ENCODE results near the gene FGFR4. TPM values are rescaled to one million over a fixed set of nuclear protein-coding genes. Genes with fewer than 3 reads are reported as not detected.
A peak's percentile ranks its signal among the peaks of the same experiment; 100 is the strongest.

Gene FGFR4
- total RNA-seq, 2 experiments from 2014 or later = 0.64 to 1.8 TPM

DNA sequence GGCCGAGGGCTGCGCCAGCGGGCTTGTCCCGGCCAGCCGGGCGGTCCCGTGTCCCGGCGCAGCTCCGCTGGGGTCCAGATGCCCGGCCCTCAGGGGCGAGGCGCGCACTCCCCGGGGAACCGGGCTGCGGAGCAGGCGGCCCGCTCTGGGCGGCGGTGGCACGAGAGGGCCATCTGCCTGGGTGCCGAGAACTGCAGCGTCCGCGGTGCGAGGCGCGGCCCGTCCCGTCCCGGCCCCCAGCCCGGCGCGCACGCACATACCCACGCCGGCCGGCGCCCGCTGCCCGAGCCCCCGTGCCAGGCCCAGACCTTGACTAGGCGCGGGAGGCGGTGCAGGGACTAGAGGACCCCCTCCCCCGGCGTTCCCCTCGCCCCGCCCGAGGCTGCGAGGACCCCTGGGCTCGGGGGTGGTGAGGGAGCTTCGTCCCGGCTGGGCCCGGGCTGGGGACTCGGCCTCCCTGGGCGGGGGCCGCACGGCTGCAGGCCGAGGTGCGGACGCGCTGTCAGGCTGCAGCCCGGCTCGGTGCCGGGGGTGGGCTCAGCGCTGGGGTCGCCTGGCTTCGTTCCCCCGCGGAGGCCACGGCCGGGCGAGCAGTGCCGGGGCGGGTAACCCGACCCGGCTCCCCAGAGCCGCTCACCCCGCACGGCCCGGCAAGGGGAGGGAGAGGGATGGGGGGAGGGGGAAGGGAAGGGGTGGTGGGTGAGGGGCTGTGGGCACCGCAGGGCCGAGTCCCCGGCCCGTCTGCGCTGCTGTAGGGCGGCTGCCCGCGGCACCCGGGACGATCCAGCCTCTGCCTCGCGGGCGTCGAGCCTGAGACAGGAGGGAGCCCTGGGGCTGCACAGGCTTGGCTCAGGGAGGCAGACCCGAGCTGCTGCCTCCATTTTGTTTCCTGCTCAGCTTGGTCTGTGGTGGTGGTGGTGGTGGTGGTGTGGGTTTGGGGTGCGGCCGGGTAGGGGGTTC is 45.7 kb downstream of the FGFR4 start:
- POLR2A ChIA-PET = interaction anchor here (0.6 kb wide), 1 partner anchor 270 kb away, joined by 3 read pairs; no protein-coding TSS in a partner anchor
- Mint-ChIP-seq H3K4me1 (peaks cover 56% of the 10 kb centered on the region), H3K4me3 (no peak overlapping the region), H3K36me3 (ENCODE audit: low read depth) (peaks cover 26% of the 10 kb centered on the region), H3K27me3 (no peaks in the 10 kb centered on the region), H3K9me3 (peaks cover 2% of the 10 kb centered on the region), H3K27ac (peak overlapping the region; percentile 63)
- DNase-seq = peak; percentile 45
- CTCF ChIA-PET = interaction anchor here (1.4 to 2.4 kb wide), 2 partner anchors 18 to 171 kb away, joined by 3 to 11 read pairs; partner anchors contain the start of genes PRELID1 and RAB24

- peak within 1 kb of the TSS; percentile 87 for H3K4me3 Mint-ChIP-seq
- H3K27ac Mint-ChIP-seq = peak within 1 kb of the TSS; percentile 94
- H3K4me1 Mint-ChIP-seq = peaks cover 58% of the 10 kb centered on the region
- peak; percentile 89 for DNase-seq
- CTCF ChIA-PET = interaction anchor here (1.4 to 2.4 kb wide), 2 partner anchors 19 to 170 kb away, joined by 3 to 11 read pairs; partner anchors contain the start of genes PRELID1 and RAB24
- H3K9me3 Mint-ChIP-seq = peaks cover 2% of the 10 kb centered on the region
- H3K36me3 Mint-ChIP-seq (ENCODE audit: low read depth) = peaks cover 32% of the 10 kb centered on the region
- no peaks in the 10 kb centered on the region for H3K27me3 Mint-ChIP-seq
- POLR2A ChIA-PET = interaction anchor here (0.6 kb wide), 1 partner anchor 269 kb away, joined by 3 read pairs; no protein-coding TSS in a partner anchor
Observed at GRCh38 chr5:177133096-177133852, 46.6 kb downstream of the FGFR4 start, which contains the start of gene NSD1. Gene NSD1 (plus strand): TSS chr5:177133773. CDS start chr5:177135104, 1,331 bp downstream.

- peaks cover 50% of the 10 kb centered on the region for H3K4me1 Mint-ChIP-seq
- peak overlapping the region; percentile 87 for H3K4me3 Mint-ChIP-seq
- H3K9me3 Mint-ChIP-seq = no peaks in the 10 kb centered on the region
Observed at GRCh38 chr5:177133853-177134696, 47.4 kb downstream of the FGFR4 start.

GRCh38 chr5:177134697-177135225 is 48.0 kb downstream of the FGFR4 start:
- ChIA-PET CTCF (interaction anchor here (1.0 to 2.4 kb wide), 2 partner anchors 20 to 21 kb away, joined by 3 to 11 read pairs; no protein-coding TSS in a partner anchor), POLR2A (no interaction called here)
- Mint-ChIP-seq H3K4me1 (peaks cover 49% of the 10 kb centered on the region), H3K4me3 (peak overlapping the region; percentile 87), H3K27me3 (no peaks in the 10 kb centered on the region), H3K27ac (peak overlapping the region; percentile 94), H3K36me3 (ENCODE audit: low read depth) (peaks cover 36% of the 10 kb centered on the region), H3K9me3 (no peaks in the 10 kb centered on the region)
- no peak for DNase-seq

More at GRCh38 chr5:177133853-177134696, 47.4 kb downstream of the FGFR4 start:
- peak; percentile 37 for DNase-seq
- ChIA-PET CTCF (interaction anchor here (1.4 to 2.4 kb wide), 2 partner anchors 20 to 170 kb away, joined by 3 to 11 read pairs; partner anchors contain the start of genes PRELID1 and RAB24), POLR2A (no interaction called here)
- peak overlapping the region; percentile 94 for H3K27ac Mint-ChIP-seq
- H3K27me3 Mint-ChIP-seq = no peaks in the 10 kb centered on the region
- peaks cover 32% of the 10 kb centered on the region for H3K36me3 Mint-ChIP-seq (ENCODE audit: low read depth)

- CTCF ChIA-PET = interaction anchor here (0.6 to 1.5 kb wide), 2 partner anchors 27 to 187 kb away, joined by 3 to 5 read pairs; no protein-coding TSS in a partner anchor
- peaks cover 61% of the 10 kb centered on the region for H3K36me3 Mint-ChIP-seq (ENCODE audit: low read depth)
- H3K27ac Mint-ChIP-seq = peak overlapping the region; percentile 22
Observed at GRCh38 chr5:177140312-177140711, 53.6 kb downstream of the FGFR4 start.

GRCh38 chr5:177141496-177141895 is 54.8 kb downstream of the FGFR4 start:
- Mint-ChIP-seq H3K36me3 (ENCODE audit: low read depth) (peaks cover 55% of the 10 kb centered on the region), H3K4me1 (peaks cover 41% of the 10 kb centered on the region), H3K27ac (no peak overlapping the region), H3K4me3 (no peak overlapping the region), H3K9me3 (no peaks in the 10 kb centered on the region), H3K27me3 (no peaks in the 10 kb centered on the region)
- no peak for DNase-seq
- ChIA-PET CTCF (interaction anchor here (1.5 kb wide), 1 partner anchor 28 kb away, joined by 5 read pairs; no protein-coding TSS in a partner anchor), POLR2A (no interaction called here)

More at GRCh38 chr5:177140312-177140711, 53.6 kb downstream of the FGFR4 start:
- H3K4me1 Mint-ChIP-seq = peaks cover 52% of the 10 kb centered on the region
- DNase-seq = no peak
- POLR2A ChIA-PET = no interaction called here
- no peaks in the 10 kb centered on the region for H3K27me3 Mint-ChIP-seq
- H3K4me3 Mint-ChIP-seq = no peak overlapping the region
- no peaks in the 10 kb centered on the region for H3K9me3 Mint-ChIP-seq

DNA sequence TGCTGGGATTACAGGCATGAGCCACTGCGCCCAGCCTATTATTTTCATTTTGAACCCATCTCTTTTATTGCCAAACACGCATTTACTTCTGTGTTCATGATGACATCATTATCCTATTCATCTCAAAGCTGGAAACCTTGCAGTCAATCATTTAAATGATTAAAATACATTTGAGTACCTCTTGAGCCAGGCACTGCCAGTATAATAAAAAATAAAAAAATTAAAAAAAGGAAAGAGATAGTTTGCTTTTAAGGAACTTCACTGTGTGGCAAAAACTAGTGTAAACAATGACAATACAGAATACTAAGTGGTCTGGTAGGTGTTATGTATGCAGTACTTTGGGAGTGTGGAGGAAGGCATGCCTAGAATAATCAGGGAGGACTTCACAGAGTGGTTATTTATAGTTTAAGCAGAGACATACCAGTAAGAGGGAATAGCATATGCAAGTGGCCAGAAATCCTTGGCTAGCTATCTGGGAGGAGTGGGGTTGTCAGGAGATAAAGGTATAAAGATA is 55.4 kb downstream of the FGFR4 start:
- CTCF ChIA-PET = no interaction called here
- DNase-seq = no peak
- H3K9me3 Mint-ChIP-seq = no peaks in the 10 kb centered on the region
- no peaks in the 10 kb centered on the region for H3K27me3 Mint-ChIP-seq
- POLR2A ChIA-PET = no interaction called here
- H3K27ac Mint-ChIP-seq = no peak overlapping the region
- no peak overlapping the region for H3K4me3 Mint-ChIP-seq
- H3K36me3 Mint-ChIP-seq (ENCODE audit: low read depth) = peaks cover 55% of the 10 kb centered on the region
- H3K4me1 Mint-ChIP-seq = peaks cover 35% of the 10 kb centered on the region

- ChIA-PET POLR2A (no interaction called here), CTCF (interaction anchor here (0.6 kb wide), 2 partner anchors 48 to 165 kb away, joined by 3 to 5 read pairs; no protein-coding TSS in a partner anchor)
- Mint-ChIP-seq H3K4me1 (peaks cover 29% of the 10 kb centered on the region), H3K4me3 (no peak overlapping the region), H3K27ac (no peak overlapping the region), H3K36me3 (ENCODE audit: low read depth) (peaks cover 51% of the 10 kb centered on the region), H3K27me3 (no peaks in the 10 kb centered on the region), H3K9me3 (no peaks in the 10 kb centered on the region)
- DNase-seq = no peak
Observed at GRCh38 chr5:177142778-177143177, 56.1 kb downstream of the FGFR4 start.

- Mint-ChIP-seq H3K27ac (no peak overlapping the region), H3K4me3 (no peak overlapping the region), H3K4me1 (peaks cover 6% of the 10 kb centered on the region), H3K36me3 (ENCODE audit: low read depth) (peaks cover 44% of the 10 kb centered on the region), H3K27me3 (no peaks in the 10 kb centered on the region), H3K9me3 (no peaks in the 10 kb centered on the region)
- ChIA-PET CTCF (interaction anchor here (0.6 to 1.7 kb wide), 4 partner anchors 10 to 124 kb away, joined by 3 to 7 read pairs (median 3); no protein-coding TSS in a partner anchor), POLR2A (no interaction called here)
- no peak for DNase-seq
Observed at GRCh38 chr5:177146891-177147638, 60.4 kb downstream of the FGFR4 start.

All from activated CD4-positive, alpha-beta T cell treated with anti-CD3 and anti-CD28 coated beads, Interleukin-2, amount 10 ng/mL, durations not matched to agents 7 days and 5 days (primary cell).